Effector CD4-positive, alpha-beta T cell (primary cell): ENCODE results near the gene CLINT1.
A peak's percentile ranks its signal among the peaks of the same experiment; 100 is the strongest.
"Not testable (repeated sequence)": the region's sequence is repeated elsewhere in the genome, so short reads cannot be mapped to it uniquely, and the experiment has no call there.

Experiments used
- DNase-seq: peaks from one replicate; pipeline ENCODE4 v3.0.0-alpha.2; 2020
- total RNA-seq: gene quantifications from one replicate; lab custom pipeline; 2026; lab: John Stamatoyannopoulos, UW

CLINT1 gene
- total RNA-seq = 154 reads per million, percentile 89 among the genes with 10 or more reads in this experiment

DNA sequence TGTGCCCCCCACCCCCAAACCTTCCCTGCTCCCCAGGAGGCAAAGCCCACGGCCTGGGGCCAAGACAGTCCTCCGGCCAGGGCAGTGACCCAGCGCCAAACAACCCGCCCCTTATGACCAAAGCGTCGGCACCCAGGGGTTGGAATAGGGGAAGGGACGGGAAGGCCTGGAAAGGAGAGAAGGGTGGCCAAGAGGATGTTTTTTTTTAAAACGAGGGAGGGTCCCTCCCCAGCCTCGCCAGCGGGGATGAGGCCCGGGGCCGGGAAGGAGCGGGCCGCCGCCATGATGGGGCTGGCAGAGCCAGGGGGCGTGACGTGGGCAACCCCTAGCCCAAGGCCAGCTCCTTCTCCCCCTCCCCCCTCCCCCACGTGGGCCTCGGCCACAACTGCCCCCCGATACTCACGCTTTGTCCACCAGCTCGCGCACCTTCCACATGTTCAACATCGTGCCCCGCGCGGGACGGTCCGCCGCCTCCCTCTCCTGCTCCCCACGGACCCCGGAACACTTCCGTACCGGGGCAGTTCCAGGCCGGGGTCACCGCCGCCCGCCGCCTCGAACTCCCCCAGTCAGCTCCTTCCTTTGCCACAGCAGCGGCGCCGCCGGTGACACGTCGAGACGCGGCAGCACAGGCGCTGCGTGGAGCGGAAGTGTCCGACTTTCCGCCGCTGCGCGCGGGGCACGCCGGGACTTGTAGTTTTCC, at the start of gene CLINT1:
Gene CLINT1, minus strand, starts transcription at position 619 of the 700 bp plus-strand sequence. Its CDS starts 175 bp downstream, at position 444.
- DNase-seq = peak; percentile 87

DNA sequence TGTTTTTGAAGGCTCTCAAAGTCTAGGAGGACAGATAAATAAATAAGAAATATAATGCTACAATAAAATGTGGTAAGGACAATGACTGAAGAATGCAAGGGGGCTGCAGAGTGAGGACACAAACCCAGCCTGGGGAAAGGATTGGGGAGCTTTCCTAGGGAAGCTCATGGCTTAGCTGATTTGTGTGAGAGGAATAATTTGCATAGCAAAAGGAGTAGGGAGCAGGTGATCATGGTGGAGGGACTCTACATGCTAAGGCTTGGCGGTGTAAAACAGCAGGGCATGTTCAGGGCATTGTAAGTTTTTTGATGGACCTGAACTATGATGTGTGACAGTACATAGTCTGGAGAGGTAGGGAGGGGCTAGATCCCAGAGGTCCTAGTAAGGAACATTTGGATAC, 49.5 kb upstream of the CLINT1 start:
- DNase-seq = no peak

DNA sequence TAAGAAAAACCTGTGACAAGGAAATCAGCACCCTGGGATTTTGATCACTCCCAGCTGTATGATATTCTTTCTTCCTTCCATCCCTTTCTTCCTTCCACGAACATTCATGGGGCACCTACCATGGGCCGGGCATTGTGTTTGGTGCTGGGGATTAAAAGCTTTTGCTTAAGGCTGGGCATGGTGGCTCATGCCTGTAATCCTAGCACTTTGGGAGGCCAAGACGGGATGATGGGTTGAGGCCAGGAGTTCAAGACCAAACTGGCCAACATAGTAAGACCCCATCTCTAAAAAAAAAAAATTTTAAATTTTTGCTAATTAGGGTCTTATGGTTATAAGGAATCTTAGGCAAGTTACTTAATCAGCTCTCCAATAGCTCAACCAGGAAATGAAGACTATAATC, 48.5 kb upstream of the CLINT1 start:
- DNase-seq = no peak

DNA sequence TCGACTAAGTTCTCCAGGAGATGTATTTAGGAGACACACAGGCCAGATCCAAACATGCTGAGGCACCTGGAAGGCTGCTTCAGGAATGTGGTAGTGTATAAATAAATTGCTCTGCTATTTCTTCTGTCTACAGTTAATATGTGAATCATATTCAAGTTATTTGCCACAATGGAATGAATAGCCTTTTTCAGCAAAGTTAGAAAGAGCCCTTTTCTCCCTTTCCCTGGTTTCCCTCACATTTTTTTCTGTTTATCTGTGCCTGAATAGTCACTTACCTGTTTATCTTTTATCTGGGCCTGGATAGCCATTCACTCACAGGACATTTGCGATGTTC, 44.1 kb upstream of the CLINT1 start:
- DNase-seq = no peak

DNA sequence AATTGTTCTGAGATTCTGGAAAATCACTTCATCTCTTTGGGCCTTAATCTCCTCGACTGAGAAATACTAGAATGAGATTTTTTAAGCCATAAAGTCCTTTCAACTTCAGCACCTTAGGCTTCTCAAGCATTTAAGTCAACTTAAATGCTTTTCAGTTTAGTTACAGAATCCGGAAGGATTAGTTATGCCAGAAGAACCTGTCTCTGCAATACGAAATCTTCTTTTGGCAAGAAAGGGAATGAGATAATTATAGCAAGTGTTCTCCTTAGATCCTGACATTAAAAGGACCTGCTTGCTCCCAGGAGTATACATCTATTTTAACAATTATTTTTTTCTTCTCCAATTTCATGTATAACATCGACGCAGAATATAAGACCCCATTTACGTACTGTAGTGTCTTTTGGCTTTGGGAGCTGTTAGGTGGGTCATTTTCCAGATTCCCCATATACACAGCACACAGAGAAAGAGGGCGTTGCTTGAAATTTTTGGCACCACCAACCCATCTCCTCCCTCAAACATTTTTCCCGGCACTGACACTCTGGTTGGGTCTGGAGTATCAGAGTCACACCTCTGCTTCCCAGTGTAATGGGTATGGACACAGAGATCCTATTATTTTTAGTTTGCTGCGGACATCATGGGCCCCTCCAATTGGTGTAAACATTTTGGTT, 43.6 kb upstream of the CLINT1 start:
- DNase-seq = no peak

DNA sequence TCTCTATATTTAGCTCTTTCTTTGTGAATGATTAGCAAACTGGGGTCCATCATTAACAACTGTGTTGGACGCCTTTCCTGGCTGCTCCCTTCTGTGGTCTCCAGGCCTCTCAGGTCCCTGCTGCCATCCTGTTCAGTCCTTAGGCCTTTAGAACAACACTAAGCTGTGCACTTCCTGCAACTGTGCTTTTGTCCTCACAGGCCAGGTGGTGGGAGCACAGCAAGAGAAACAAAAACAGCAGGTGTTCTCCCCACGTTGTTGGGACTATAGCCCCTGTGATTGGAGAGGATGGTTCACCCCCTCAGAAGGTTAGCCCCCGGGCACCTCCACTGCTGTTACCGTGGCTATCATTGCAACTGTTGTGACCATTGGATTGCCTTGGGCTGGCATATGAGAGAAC, 41.7 kb upstream of the CLINT1 start:
- DNase-seq = no peak

DNA sequence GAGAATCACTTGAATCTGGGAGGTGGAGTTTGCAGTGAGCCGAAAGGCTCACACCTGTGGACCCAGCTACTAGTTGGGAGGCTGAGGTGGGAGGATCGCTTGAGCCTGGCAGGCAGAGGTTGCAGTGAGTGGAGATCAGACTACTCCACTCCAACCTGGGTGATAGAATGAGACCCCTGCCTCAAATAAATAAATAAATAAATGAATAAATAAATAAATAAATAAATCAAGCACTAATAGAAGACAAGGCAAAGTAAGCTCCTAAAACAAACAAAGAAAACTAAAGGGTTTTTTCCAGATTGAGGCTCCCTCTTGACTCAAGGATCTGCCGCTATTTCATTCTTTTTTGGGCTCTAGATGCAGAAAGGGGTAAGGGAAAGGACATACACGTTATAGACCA, 34.7 kb upstream of the CLINT1 start:
- no peak for DNase-seq

DNA sequence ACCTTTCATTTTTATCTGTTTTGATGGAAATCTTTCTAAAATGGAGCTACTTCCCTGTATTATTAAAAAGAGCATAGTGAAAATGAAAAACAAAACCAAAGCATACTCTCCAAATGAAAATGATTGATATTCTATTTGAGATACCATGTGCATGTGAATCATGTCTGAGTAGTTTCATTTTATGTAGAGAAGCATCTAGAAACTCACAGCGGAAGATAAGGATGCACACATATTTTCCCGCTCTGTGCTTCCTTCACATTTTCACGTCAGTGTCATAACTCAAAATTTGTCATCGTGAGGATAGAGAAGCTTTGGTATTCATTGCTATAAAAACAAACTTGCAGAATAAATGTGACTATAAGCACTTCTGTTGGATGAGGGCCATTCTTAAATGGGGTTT, 34.0 kb upstream of the CLINT1 start:
- no peak for DNase-seq

DNA sequence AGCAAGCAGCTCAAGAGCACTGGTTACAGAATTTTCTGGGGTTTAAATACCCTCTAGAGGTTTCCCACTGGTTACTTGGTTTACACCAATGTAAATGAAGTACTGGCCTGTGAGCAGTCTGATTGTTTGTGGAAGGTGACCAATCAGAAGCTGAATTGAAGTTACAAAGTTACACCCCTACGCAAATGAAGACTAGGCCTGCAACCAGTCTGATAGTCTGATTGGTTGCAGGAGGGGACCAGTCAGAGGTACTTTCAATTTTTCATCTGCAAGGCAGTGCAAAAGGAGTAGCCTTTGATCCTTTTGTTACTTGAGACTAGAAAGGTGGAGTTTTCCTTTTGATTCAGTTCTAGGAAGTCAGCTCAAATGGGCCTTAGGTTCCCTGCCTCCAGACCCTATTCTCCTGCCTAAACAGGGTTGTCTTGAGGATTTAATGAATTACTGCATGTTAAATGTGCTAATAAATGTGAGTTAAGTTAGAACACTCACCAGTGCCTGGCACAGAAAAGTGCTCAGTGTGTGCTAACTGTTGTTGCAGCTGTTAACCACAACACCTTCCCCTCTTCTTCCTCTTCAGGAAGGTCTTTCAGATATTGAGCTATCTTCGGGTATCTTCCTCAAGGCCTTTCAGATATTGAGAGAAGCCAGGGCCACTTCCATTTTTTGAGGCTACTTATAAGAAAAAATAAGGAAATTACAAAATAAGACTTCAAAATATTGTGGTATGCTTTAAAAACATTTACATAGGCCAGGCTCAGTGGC, 32.1 kb upstream of the CLINT1 start:
- DNase-seq = no peak

DNA sequence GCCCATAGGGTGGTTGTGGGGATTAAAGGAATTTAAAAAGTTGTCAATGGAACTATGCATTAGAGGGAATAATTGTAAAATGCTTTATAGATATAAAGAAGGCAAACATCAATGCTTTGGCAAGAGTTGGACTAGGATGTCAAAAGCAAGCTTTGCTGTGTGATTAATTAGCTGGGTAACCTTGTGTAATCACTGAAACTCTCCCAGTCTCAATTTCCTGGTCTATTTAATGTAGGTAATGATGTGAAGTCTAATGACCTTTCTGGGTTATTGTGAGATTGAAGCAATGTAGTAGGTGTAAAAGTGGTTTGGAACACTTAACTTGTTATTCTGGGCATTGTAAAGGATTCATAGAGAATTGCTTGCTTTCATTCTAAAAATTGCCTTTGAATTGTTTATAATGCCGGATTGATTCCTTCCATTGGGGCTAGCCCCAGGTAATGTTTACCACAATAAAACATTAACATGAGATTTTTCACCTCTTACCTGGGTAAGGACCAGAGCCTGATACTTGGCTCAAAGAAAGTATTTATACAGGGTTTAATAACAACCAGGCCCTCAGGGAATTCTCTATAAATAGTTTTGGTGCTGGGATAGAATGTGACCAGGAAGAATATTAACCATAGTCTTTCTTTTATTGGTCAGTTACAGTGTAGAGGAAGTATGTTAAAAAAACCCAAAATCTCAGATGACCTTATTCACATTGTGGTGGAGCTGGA, 30.0 kb upstream of the CLINT1 start:
- DNase-seq = no peak

DNA sequence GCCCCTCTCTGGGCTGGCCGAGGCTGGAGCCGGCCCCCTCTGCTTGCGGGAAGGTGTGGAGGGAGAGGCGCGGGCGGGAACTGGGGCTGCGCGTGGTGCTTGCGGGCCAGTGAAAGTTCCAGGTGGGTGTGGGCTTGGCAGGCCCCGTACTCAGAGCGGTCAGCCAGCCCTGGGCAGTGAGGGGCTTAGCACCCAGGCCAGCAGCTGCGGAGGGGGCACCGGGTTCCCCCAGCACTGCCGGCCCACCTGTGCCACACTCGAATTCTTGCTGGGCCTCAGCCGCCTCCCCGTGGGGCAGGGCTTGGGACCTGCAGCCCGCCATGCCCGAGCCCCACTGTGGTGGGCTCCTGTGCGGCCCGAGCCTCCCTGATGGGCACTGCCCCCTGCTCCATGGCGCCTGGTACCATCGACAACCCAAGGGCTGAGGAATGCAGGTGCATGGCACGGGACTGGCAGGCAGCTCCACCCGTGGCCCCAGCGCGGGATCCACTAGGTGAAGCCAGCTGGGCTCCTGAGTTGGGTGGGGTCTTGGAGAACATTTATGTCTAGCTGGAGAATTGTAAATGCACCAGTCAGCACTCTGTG, 27.9 kb upstream of the CLINT1 start:
- no peak for DNase-seq

DNA sequence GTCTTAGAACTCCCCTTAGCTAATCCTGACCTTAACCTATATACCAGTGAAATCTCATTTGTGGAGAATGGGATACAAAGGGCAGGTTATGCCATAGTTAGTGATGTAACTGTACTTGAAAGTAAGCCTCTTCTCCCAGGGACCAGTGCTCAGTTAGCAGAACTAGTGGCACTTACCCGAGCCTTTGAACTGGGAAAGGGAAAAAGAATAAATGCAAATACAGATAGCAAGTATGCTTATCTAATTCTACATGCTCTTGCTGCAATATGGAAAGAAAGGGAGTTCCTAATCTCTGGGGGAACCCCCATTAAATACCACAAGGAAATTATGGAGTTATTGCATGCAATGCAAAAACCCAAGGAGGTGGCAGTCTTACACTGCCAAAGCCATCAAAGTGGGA, 26.1 kb upstream of the CLINT1 start:
- not testable (repeated sequence) for DNase-seq

DNA sequence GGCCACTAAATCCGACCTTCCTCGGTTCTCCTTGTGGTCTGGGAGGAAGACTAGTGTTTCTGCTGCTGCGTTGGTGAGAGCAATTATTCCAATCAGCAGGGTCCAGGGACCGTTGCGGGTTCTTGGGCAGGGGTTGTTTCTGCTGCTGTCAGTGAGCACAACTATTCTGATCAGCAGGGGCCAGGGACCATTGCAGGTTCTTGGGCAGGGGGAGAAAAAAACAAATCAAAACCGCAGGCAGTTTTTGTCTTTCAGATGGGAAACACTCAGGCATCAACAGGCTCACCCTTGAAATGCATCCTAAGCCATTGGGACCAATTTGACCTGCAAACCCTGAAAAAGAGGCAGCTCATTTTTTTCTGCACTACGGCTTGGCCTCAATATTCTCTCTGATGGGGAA, 22.6 kb upstream of the CLINT1 start:
- DNase-seq = not testable (repeated sequence)

DNA sequence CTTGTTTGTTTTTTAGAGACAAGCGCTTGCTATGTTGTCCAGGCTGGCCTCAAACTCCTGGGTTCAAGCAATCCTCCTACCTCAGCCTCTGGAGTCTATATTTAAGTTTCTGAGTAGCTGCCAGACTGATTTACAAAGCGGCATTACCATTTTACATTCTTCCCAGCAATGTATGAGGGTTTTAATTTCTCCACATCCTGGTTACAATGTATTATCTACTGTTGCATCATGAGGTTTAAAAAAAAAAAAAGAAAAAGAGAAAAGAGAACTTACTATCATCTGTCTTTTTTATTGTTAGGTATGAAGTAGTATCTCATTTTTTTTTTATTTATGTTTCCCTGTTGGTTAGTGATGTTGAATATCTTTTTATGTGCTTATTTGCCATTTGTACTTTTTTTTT, 18.9 kb upstream of the CLINT1 start:
- DNase-seq = no peak

DNA sequence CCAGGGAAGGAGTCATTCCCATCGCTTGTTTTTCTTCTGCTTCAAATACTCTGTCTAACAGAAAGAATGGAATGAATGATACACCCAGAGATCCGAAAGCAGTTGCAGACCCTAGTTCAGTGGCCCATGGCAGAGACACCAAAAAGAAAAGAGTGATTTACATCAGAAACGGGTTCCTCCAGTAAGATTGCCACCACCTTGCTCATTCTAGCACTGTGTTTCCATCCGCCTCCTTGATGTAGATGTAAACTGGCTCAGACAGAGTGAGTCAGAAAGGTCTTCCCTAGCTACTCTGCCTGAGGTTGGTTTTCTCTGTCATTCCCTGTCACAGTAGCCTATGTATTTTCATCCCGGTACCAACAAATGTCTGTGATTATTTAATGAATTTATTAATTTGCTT, 15.9 kb upstream of the CLINT1 start:
- DNase-seq = no peak

DNA sequence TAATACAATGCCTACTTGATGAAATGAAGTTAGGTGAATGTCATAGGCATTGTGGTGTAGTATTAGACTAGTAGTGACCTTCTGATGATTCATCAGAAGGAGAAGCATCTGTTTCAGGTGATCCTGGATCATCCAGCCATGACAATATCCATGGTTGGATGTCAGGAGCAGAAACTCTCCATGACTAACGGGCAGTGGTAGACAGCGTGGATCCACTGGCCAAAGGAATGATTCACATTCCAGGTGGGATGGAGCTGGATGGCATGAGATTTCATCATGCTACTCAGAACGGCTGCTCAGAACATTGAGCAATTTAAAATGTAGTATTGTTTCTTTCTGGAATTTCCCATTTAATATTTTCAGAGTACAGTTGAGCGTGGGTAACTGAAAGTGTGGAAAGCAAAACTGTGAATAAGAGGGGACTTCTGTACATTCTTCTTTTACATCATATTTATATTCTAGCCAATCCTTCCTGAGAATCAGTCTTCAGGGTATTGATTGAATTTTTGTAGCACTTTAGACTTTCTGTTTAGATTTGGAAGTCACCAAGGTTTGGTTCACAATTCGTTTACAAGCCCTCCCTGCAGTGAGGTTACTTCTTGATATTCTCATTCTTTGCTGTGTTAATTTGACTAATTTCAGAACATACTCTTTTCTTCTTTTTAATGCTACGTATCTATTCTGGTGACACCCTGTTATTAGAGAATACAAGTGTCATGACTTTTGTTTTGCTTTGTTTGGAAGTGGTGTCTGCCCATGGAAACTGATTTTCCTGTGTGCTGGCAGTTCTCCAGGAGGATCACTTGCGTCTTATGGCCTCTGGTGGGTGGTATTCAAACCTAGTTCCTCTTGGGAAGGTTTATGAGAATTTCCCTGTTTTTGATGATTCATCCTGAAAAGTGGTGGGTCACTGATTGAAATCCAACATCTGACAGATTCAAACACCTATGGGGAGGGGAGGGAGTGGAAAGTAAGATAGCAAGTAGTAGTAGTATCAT, 12.2 kb upstream of the CLINT1 start:
- no peak for DNase-seq

DNA sequence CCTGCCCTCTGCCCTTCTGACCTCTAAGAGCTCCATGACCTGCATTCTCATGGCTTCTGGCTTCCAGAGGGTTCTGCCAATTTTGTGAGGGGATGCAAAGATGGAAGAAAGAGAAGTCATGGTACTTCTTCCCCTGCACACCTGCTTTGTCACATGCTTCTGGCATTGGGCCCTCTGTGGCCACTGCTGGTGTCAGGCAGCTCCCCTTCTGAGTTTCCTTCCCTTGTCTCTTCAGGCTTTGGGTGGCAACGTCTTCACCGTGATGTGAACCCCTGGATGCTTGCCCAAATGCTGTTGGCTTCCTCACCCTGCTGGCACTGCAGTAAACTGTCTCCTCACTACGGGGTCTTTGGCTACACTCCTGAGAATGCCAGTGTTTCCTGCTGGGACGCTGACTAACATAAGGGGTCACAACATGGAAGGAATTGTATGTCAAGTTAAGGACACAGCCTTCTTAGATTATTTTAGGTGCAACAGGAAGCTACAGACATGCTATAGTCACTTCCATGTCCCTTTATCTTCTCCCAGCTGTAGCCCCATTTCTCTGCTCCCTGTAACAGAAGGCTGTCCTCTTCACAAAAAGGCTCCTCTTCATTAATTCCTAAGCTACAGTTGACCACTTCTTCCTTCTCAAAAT, 8.9 kb upstream of the CLINT1 start:
- DNase-seq = no peak

DNA sequence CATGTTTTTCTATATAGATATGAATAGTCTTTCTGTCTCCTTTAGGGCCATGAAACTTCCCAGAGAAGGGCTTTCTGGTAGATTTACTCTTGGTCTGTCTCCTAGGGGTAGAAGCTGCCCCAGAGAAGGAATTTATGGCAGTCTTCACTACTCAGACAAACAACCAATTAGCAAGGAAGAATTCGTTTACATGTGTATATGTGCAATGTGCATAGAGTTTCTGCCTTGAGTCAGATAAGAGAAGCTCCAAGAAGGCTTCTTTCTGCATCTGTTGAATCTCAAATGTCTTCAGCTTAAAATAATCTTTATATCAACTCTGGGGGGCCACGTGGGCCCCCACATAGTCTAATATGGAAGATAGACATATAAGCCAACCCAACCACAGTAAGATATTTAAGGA, 7.6 kb upstream of the CLINT1 start:
- DNase-seq = no peak

DNA sequence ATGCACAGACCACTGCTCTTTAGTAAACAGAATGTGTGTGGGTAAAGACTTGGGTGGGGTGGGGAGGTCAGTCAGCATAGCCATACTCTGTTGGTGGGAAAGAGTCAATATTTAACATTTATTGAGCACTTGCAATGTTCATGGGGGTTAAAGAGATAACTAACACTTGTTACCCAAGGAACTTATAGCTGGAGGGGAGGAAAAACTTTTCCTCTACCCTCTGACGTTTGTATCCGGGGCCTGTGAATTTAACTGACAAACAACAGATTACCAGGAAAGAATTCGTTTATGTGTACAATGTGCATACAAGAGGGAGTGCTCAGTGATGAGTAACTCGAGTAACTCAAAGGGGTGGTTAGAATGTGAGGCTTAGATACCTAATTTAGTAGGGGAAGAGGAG, 6.8 kb upstream of the CLINT1 start:
- no peak for DNase-seq

DNA sequence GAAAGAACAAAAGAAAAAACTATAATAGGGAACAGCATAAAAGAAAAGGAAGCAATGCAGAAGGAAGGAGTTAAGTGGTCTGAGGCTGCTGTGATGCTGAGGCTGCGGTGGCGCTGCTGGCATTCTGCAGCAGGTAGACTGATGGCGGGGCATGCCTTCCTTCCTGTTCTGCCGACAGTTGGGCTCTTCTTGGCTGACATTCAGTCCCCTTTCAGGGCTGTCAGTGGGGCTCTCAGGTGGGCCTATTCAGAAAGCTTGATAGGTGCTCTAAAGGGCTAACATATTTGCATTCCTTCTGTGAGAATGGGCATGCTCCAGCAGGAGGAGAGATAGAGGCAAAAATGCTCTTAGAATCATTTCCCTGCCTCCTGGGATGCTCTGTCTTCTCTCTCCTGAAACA, 5.1 kb upstream of the CLINT1 start:
- DNase-seq = no peak
